NB4 (cell line): Measurements from ENCODE around the gene PDXK.

Experiments
- CTCF ChIP-seq: IDR thresholded peaks from one replicate; pipeline ENCODE4 v1.5.1; 2012; ENCODE audit warnings: low read depth, low read length
- MAX ChIP-seq: IDR thresholded peaks from 2 replicates; pipeline ENCODE4 v1.6.1; 2011; ENCODE audit warnings: low read depth, low read length
- MYC ChIP-seq: IDR thresholded peaks from 2 replicates; pipeline ENCODE4 v1.6.1; 2011; ENCODE audit warnings: low read depth, low read length
- POLR2A ChIP-seq: IDR thresholded peaks from 2 replicates; pipeline ENCODE4 v1.6.1; 2011; ENCODE audit warnings: mild to moderate bottlenecking; ENCODE audit not compliant: insufficient read length; ENCODE audit errors: extremely low read depth

GRCh38 chr21:43681650-43682049 is 37.3 kb upstream of the PDXK start:
- TF ChIP-seq CTCF (no peak), POLR2A (no peak), MAX (no peak), MYC (no peak)
